Peyer's patch (tissue), 4 donors: ENCODE data around the gene SLC13A3.

Experiments
- CTCF ChIP-seq, 6 experiments: fragments of 450-650 bp in 4 of 6; fragments of 200-600 bp in 2 of 6; sonication (generic) in 1 of 6; IDR thresholded peaks; one replicate each; pipeline ENCODE4 v1.5.1; 2017 to 2019; ENCODE audit warnings: antibody characterized with exemption in 6 of 6, mild to moderate bottlenecking in 3 of 6, moderate library complexity in 1 of 6
- POLR2A ChIP-seq, 2 donors: fragments of 450-650 bp; IDR thresholded peaks; one replicate each; pipeline ENCODE4 v1.5.1; 2017; ENCODE audit warnings: antibody characterized with exemption in 2 of 2, mild to moderate bottlenecking in 2 of 2, moderate library complexity in 2 of 2

GRCh38 chr20:46607849-46608497 lies 43.3 kb downstream of the SLC13A3 start:
- TF ChIP-seq CTCF (IDR thresholded peaks at IDR 0.05) (no peak), POLR2A (IDR thresholded peaks at IDR 0.05) (no peak)
